Coronary artery (tissue), 2 donors: ENCODE measurements around the gene TMEM106C.

Source experiments
- DNase-seq: peaks from one replicate; pipeline ENCODE4 v3.0.0-alpha.2; 2017; ENCODE audit warnings: low spot score
- H3K27ac ChIP-seq, 2 donors: fragments of 200-600 bp; sonication (generic); one replicate each; pipeline ENCODE4 v1.5.1; 2016 to 2019
- H3K4me3 ChIP-seq: fragments of 200-600 bp; sonication (generic); 2 replicates; pipeline ENCODE4 v1.5.1; 2016; ENCODE audit warnings: mild to moderate bottlenecking, moderate library complexity
- TF ChIP-seq, protein P1 (sequence below): fragments of 200-600 bp; sonication (generic); IDR thresholded peaks from one replicate; pipeline ENCODE4 v1.5.1; 2019; ENCODE audit warnings: antibody characterized with exemption

Gene TMEM106C

DNA sequence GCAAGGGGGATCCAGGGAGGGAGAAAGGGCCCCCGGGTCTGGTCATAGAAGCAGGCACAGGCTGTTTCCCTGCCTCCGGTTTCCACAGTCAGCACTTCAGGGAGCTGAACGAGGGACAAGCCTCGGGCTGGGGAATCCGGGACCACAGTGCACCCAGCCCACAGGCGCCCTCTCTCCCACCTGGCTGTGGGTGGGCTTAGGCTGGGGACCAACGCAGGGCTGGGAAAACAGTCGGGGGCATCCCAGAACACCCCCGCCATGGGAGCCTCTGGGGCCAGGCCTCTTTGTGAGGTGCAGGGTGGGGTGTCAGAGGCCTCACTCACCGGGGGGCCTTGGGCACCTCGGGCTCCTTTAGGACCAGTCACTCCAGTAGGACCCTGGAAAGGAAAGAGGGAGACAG, 16.3 kb downstream of the TMEM106C start:
- no peak for DNase-seq
- H3K4me3 ChIP-seq = no peak overlapping the region
- no peak overlapping the region for H3K27ac ChIP-seq
- TF ChIP-seq, protein P1, sequence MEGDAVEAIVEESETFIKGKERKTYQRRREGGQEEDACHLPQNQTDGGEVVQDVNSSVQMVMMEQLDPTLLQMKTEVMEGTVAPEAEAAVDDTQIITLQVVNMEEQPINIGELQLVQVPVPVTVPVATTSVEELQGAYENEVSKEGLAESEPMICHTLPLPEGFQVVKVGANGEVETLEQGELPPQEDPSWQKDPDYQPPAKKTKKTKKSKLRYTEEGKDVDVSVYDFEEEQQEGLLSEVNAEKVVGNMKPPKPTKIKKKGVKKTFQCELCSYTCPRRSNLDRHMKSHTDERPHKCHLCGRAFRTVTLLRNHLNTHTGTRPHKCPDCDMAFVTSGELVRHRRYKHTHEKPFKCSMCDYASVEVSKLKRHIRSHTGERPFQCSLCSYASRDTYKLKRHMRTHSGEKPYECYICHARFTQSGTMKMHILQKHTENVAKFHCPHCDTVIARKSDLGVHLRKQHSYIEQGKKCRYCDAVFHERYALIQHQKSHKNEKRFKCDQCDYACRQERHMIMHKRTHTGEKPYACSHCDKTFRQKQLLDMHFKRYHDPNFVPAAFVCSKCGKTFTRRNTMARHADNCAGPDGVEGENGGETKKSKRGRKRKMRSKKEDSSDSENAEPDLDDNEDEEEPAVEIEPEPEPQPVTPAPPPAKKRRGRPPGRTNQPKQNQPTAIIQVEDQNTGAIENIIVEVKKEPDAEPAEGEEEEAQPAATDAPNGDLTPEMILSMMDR = no peak

DNA sequence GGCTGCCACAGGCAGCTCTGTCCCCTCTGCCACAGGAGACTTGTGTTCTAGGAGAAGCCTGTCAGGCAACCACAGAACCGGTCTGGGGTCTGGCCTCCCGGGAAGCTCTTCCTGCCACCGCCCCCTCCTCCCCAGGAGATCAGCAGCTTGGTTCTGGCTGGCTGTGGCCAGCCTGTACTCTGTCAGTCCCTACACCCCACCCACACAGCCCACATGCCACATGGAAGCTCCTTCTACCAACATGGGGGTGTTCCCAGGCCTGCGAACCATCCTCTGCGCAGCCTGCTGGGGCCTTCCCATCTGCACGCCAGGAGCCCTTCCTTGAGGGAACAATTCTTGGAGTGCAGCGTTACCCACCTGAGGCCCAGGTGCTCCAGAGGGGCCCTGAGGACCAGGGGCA, 16.8 kb downstream of the TMEM106C start:
- Histone ChIP-seq H3K4me3 (no peak overlapping the region), H3K27ac (no peak overlapping the region)
- TF ChIP-seq, protein P1 = no peak
- no peak for DNase-seq

DNA sequence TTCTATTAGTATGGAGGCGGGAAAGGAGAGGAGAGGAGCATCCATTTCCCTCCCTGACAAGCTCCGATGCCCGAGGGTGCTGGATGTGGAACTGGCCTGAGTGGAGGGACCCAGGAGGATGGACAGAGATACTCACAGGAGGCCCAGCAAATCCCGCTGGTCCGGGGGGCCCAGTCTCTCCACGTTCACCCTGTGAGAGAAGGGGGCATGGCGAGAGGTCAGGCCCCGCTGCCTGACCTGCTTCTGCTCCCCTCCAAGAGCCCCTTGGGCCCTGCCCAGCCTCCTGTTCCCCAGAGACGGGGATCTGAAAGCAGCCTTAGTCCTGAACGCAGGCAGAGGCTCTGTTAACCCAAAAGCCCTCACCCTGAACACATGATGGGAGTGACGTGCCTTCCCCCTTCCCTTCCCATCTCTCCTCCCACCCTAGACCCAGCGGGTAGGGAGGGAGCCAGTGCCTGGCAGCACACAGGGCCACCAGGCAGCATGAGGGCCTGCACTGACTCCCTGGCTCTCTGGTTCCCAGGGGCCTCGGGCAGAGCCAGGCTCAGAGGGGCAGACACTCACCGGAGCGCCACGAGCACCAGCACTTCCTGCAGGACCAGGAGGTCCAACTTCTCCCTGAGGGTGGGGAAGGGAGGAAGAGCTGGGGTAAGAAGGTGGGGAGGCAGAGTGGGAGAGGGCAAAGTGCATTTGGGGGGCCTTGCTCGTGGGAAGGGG, 17.5 kb downstream of the TMEM106C start:
- TF ChIP-seq, protein P1 = no peak
- no peak for DNase-seq
- no peak overlapping the region for H3K27ac ChIP-seq
- no peak overlapping the region for H3K4me3 ChIP-seq

GRCh38 chr12:47981496-47982260, 18.3 kb downstream of the TMEM106C start:
- TF ChIP-seq, protein P1 = no peak
- no peak for DNase-seq
- no peak overlapping the region for H3K4me3 ChIP-seq
- H3K27ac ChIP-seq = no peak overlapping the region

GRCh38 chr12:47982311-47982710, 18.9 kb downstream of the TMEM106C start:
- no peak overlapping the region for H3K4me3 ChIP-seq
- no peak for DNase-seq
- TF ChIP-seq, protein P1 = no peak
- H3K27ac ChIP-seq = no peak overlapping the region

- H3K4me3 ChIP-seq = no peak overlapping the region
- DNase-seq = no peak
- TF ChIP-seq, protein P1 = no peak
- H3K27ac ChIP-seq = no peak overlapping the region
Measured at GRCh38 chr12:47982770-47983169, 19.4 kb downstream of the TMEM106C start.
